Iris pigment epithelial cell (primary cell): ENCODE measurements around the gene SLC19A1.

Experiments
- DNase-seq: peaks from one replicate; pipeline ENCODE4 v3.0.0-alpha.2; 2011; ENCODE audit warnings: low read depth

Gene SLC19A1

GRCh38 chr21:45478115-45478801 is 64.0 kb downstream of the SLC19A1 start:
- DNase-seq: peak; percentile 66

- DNase-seq: no peak
These were observed 64.8 kb downstream of the SLC19A1 start for GRCh38 chr21:45477176-45478114.

DNA sequence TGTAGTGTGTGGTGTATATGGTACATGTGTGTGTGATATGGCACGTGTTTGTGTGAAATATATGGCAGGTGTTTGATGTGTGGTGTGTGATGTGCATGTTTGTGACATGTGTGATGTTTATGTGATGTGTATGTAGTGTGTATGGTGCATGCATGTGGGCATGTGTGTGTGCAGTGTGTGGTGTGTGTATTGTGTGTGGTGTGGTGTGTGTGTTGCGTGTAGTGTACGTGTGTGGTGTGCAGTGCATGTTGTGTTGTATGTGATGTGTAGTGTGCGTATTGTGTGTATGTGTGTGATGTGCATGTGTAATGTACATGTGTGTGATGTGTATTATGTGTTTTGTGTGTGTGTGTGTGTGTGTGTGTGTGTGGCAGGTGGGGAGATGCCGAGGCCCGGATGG is 65.7 kb downstream of the SLC19A1 start:
- no peak for DNase-seq

DNA sequence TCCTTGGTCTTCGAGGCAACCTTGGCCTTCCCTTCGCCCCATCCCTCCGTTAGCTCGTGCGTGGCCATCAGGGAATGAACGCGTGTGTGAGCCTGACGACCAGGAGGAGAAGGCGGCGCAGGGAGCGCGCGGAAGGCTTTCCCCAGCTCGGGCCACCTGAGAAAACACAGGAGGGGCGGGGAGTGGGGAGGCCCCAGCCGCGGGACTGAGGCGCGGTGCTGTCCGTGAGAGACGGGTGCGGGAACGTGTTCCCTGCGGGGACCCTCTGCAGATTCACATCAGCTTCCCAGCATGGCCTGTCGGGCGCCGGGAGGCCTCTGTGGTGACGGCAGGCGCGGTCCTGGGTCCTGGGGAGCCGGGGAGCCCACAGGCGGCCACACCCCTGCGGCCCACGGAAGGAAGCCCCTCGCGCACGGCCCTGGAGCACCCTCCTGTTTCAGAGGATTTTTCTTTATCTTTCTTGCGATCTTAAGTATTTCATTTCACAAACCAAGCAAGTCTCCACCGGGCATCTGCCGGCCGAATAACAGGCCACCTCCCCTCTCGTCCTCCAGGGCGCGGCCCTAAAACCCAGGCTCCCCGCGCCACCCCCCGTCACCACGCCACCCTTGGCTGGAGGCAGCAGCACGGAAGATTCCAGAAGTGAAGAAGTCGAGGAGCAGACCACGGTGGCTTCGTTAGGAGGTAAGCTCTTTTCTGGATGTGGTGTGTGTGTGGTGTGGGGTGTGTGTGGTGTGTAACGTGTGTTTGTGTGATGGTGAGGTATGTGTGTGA is 66.3 kb downstream of the SLC19A1 start:
- DNase-seq: no peak

DNA sequence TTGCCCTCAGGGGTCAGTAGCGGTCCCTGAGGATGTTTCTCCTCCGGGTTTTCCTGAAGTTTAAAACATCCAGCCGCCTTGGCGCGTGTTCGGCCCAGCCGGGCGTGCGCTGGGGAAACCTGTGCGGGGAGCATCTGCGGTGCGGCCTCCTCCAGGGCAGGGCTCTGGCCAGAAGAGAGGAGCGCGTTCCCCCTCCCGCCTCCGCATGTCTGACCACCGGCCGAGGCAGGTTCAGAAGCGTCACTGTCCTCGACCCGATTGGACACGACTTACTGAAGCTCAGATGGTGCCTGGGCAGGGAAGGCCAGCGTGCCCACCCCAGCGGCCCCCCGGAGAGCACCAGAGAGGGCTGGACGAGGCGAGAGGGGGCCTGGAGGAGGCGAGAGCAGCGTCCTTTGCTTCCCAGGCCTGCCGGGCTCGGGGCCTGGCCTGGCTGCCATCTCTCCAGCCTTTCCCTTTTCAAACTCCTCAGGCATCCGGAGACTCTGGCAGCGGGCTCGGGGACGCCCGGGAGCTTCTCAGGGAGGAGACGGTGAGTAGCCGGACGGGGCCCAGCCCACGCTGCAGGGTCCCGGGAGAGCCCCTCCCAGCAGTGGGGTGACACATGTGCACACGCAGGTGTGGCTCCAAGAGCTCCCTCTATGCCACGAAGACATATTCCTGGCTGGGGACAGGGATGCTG is 67.1 kb downstream of the SLC19A1 start:
- DNase-seq: no peak

DNA sequence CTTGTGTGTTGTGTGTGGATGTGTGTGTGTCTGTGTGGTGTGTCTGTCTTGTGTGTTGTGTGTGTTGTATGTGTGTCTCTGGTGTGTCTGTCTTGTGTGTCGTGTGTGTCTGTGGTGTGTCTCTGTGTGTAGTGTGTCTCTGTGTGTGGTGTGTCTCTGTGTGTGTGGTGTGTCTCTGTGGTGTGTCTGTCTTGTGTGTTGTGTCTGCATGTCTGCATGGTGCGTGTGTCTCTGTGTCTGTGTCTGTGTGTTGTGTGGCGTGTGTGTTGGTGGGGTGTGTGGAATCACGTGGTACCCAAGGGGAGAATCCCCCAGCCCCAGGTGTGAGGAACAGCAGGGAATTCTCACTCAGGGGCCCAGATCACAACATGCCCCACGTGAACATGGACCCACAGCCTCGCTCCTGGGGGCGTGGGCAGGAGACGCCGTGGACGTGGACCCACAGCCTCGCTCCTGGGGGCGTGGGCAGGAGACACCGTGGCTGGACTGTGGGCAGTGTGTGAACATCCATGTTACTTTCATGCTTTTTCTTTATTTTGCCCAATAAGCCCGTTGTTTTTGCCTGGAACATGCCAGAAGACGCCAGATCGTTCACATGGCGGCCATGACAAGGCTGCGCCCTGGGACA is 67.8 kb downstream of the SLC19A1 start:
- DNase-seq: no peak

DNA sequence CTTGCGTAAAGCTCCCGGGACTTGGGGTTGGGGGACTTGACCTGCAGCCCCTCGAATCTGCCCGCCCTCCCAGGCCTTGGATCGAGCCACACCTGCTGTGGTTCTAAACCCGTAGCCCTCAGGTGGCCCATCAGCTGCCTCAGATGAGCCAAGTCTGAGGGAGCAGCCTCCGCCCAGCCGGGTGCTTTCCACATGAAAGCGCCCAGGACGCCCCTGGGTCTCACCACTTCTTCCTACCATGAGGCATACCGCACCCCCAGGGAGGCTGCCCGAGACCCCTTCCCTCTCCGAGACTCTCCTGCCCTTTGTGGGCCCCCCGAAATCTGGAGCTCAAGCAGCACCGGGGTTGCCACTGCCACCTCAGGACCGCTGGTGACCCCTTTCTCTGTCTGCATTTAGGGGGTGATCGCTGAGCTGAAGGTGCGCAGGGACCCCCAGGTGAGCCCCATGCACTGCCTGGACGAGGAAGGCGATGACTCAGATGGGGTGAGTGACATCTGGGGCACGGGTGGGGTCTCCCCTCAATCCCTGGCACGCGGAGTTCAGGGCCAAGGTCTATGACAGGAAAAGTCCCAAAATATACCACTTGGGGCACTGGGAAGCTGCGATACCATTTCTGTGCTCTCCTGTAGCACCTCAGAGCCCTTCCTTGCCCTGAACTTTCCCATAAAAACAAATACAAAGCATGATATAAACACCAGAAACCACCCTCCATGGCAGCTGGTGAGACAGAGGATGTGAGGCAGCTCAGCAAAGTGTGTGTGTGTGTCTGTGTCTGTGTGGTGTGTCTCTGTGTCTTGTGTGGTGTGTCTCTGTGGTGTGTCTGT is 68.5 kb downstream of the SLC19A1 start:
- peak; percentile 29 for DNase-seq

DNA sequence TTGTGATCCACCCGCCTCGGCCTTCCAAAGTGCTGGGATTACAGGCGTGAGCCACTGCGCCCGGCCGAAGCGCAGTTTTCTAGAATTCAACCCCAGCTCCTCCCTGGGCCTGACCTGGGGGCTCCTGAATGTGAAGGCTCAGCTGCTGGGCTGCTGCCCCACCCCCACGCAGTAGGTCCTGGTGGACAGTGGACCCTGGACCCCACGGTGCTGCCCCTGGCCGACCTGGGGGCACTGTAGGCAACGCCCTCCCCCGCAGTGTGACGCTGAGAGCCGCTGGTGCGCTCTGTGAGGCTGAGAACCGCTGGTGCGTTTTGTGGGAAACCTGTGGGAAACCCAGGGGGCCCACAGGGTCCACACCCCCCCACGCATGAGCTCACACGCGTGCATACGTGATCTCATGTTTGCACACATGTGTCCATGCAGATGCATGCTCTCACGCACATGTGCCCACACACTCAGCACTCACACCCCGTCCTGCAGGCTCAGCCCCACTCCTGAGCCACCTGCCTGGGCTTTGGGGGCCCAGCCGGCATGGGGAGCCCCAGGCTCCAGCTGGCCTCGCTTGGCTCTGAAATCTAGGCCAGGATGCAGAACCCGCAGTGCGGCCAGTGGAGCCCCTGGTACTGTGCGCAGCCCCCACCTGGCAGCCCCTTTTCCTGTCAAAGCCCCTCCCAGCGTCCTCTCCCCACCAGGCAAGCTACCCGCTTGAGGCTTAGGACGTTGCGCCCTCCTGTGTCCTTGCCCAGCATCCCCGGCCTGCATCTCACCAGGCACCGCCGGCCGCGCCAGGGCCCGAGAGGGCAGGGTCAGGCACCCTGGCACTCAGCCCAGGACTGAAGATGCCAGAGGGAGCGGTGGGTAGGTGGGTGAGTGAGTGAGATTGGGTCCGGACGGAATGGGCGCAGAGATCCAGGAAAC is 69.5 kb downstream of the SLC19A1 start:
- no peak for DNase-seq

GRCh38 chr21:45471525-45472221 is 70.6 kb downstream of the SLC19A1 start:
- no peak for DNase-seq

GRCh38 chr21:45470773-45471524 is 71.3 kb downstream of the SLC19A1 start:
- DNase-seq: peak; percentile 91

DNA sequence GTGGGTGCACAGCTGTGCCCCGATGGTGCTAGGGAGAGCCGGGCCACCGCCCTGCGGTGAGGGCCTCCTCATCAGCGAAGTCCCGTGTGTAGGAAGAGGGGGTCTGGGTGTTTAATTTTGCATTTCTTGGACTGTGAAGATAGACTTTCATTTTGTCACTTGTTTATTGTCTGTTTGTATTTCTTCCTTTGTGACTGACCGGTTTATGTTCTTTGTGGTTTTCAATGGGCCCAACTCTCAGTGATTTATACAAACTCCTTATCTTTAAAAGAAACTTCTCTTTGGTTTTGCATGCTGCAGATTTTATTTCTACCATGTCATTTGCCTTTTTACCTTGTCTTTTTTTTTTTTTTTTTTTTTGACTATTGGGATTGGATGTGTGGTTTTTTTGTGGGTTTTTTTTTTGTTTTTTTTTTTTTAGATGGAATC is 72.1 kb downstream of the SLC19A1 start:
- DNase-seq: peak; percentile 52

DNA sequence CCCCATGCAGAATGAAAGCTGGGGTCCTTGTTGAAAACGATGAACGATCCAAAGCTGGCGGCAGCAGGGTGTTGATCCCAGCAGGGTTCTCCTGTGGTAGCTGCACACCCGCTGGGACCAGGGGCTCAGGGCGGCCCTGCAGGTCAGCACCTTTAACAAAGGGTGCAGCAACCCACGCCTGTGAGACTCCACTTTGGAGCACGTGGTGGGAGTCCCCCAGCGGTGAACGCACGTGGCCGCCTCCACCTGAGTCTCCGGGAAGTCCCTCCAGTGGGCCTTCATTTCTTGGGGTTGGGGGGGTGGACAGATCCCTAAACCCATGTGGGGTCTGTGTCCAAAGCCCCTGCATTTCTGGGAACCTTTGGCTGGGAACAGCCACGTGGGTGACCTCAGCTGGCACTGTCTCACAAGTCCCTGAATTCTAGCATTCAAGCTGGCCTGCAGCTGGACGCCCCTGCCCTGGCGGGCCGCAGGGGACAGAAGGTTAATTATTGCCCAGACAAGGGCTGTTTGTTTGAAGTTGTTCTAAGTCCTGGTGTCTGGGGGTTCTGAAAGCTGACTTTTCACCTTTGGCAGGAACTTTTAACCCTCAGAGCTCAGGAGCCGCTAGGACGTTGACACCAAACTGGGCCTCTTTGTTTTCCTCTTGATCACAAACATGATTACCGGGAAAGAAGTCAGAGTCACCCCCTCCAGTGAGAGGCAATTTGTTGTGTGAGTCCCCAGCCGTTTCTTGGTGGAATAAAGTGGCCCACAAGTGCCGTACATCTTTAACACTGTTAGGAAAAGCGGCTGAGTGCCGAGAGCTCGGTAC is 72.8 kb downstream of the SLC19A1 start:
- DNase-seq: no peak

GRCh38 chr21:45468971-45469272 is 73.3 kb downstream of the SLC19A1 start:
- DNase-seq: no peak

DNA sequence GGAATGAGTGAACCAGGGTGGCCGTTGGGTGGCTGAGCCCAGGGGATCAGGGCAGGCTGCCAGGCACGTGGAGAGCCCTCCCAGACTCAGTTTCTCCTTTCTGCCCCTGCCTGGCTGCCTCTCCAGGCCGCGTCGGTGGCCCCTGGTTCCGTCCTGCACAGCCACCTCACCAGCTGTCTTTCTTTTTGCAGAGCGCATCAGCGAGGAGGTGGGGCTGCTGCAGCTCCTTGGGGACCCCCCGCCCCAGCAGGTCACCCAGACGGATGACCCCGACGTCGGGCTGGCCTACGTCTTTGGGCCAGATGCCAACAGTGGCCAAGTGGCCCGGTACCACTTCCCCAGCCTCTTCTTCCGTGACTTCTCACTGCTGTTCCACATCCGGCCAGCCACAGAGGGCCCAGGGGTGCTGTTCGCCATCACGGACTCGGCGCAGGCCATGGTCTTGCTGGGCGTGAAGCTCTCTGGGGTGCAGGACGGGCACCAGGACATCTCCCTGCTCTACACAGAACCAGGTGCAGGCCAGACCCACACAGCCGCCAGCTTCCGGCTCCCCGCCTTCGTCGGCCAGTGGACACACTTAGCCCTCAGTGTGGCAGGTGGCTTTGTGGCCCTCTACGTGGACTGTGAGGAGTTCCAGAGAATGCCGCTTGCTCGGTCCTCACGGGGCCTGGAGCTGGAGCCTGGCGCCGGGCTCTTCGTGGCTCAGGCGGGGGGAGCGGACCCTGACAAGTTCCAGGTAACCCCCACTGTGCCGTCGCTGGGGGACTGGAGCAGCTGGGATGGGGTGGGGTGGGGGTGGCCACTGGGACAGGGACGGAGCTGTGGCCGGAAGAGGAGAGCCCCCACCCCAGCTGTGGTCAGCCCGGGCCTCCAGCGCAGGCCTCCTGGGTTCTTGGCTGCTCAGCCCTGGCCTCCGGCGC is 73.9 kb downstream of the SLC19A1 start:
- DNase-seq: no peak

DNA sequence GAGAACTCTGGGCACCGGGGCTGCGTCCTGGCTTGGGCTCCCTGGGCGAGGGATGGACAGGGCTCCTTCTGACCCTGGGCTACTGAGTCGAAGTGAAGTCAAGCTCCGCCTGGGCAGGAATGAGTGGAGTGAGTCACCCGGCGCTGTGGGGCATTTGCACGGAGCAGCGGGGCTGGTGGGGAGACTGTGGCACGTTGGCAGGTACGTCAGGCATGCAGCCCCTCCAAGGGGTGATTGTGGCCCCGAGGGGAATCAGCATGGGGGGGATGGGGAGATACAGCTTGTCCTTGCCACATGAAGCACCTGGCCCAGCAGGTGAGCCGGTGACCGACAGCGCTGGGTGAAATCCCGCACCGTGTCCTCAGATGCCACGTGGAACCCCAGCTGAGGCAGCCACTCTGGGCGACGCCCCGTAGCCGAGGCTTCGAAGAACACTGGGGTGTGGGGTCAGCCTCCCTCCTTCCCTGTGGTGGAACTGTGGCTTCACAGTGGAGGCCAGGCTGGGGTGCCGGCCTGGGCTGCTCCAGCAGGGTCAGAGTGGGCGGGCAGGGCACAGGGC is 74.9 kb downstream of the SLC19A1 start:
- peak; percentile 25 for DNase-seq
